K562 (cell line): Measurements from ENCODE around the gene GRIK3. TPM values are rescaled to one million over a fixed set of nuclear protein-coding genes. Genes with fewer than 3 reads are reported as not detected.

Experiments used
- ATAC-seq: fragments of 200-7000 bp; cut with Tn5 transposase; 3 replicates; pipeline ENCODE4 v1.9.1; 2020; ENCODE audit warnings: moderate library complexity
- BruUV-seq: library from RNA; stranded (reverse); fragments of 400-500 nt; replicated peaks from 2 replicates; lab custom pipeline; 2021; lab: Mats Ljungman, UMichigan
- CTCF ChIA-PET: fragments of 300-600 bp; formaldehyde crosslinking; extraction: SDS; loops from one replicate; lab custom pipeline; 2021; ENCODE audit warnings: low intra/inter-chr PET ratio; lab: Yijun Ruan, JAX
- POLR2A ChIA-PET: fragments of 300-600, 350-650 bp; sonication (Branson Sonifier 250); formaldehyde crosslinking; extraction: SDS; loops from one replicate; lab custom pipeline; 2021; ENCODE audit warnings: antibody characterized with exemption, inconsistent platforms; lab: Yijun Ruan, JAX
- DNase-seq, 4 experiments: peaks; one replicate each; pipeline versions ENCODE4 v3.0.0 to v3.0.0-alpha.2; 2011 to 2018; ENCODE audit warnings: low spot score in 3 of 4, mixed read lengths in 3 of 4; ENCODE audit errors: extremely low read depth in 1 of 4
- FAIRE-seq: peaks from 2 replicates; lab custom pipeline; 2011; peaks lifted over from hg19 to GRCh38; lab: Jason Lieb, UNC
- H2AFZ ChIP-seq: 2 replicates; pipeline ENCODE4 v1.6.0; 2011; ENCODE audit warnings: low read depth, low read length, control low read depth, inconsistent platforms
- H3K27ac ChIP-seq: fragments of 200-600 bp; 3 replicates; pipeline ENCODE4 v1.8.0; 2011; ENCODE audit warnings: low read depth, mild to moderate bottlenecking, control low read depth, inconsistent platforms, low read length, moderate library complexity, mixed read lengths; ENCODE audit errors: extremely low read depth
- H3K27me3 ChIP-seq, 2 experiments: fragments of 300-600 bp in 1 of 2; 2 replicates in 1 of 2; 3 replicates in 1 of 2; pipeline versions ENCODE4 v1.6.0 to v1.8.0; 2011; ENCODE audit warnings: inconsistent platforms in 2 of 2, low read length in 2 of 2, mild to moderate bottlenecking in 1 of 2, mixed read lengths in 1 of 2, moderate library complexity in 1 of 2; ENCODE audit not compliant: control insufficient read depth in 2 of 2, insufficient read depth in 2 of 2
- H3K36me3 ChIP-seq: fragments of 300-600 bp; 3 replicates; pipeline ENCODE4 v1.8.0; 2011; ENCODE audit warnings: mild to moderate bottlenecking, low read length, inconsistent platforms; ENCODE audit not compliant: control insufficient read depth, insufficient read depth
- H3K4me1 ChIP-seq, 2 experiments: fragments of 200-600 bp in 1 of 2; replicated peaks in 1 of 2; 2 replicates in 1 of 2; 3 replicates in 1 of 2; pipeline versions ENCODE4 v1.5.1 to v1.8.0; 2011; ENCODE audit warnings: inconsistent platforms in 2 of 2, low read length in 2 of 2, mild to moderate bottlenecking in 1 of 2, mixed read lengths in 1 of 2, moderate library complexity in 1 of 2; ENCODE audit not compliant: control insufficient read depth in 2 of 2, insufficient read depth in 2 of 2
- H3K4me2 ChIP-seq: 2 replicates; pipeline ENCODE4 v1.6.1; 2011; ENCODE audit warnings: low read length, control low read depth, inconsistent platforms, mixed read lengths; ENCODE audit not compliant: insufficient read depth
- H3K4me3 ChIP-seq: fragments of 200-600 bp; sonication (generic), shearing (Covaris generic); 2 replicates; pipeline ENCODE4 v1.5.1; 2016; ENCODE audit warnings: control low read depth, inconsistent platforms
- H3K79me2 ChIP-seq: fragments of 200-600 bp; 3 replicates; pipeline ENCODE4 v1.8.0; 2011; ENCODE audit warnings: low read length, inconsistent platforms; ENCODE audit not compliant: control insufficient read depth, insufficient read depth
- H3K9ac ChIP-seq, 2 experiments: 2 replicates each; pipeline versions ENCODE4 v1.6.0 to v1.6.1; 2011; ENCODE audit warnings: low read depth in 2 of 2, low read length in 2 of 2, control low read depth in 1 of 2, inconsistent platforms in 1 of 2, mild to moderate bottlenecking in 1 of 2, mixed read lengths in 1 of 2; ENCODE audit not compliant: insufficient read depth in 1 of 2
- H3K9me1 ChIP-seq: one replicate; pipeline ENCODE4 v1.6.0; 2011; ENCODE audit warnings: inconsistent platforms, mild to moderate bottlenecking, low read length, moderate library complexity; ENCODE audit not compliant: control insufficient read depth, insufficient read depth
- H3K9me3 ChIP-seq: replicated peaks from 2 replicates; pipeline ENCODE4 v1.5.1; 2011; ENCODE audit warnings: low read depth, low read length, inconsistent platforms; ENCODE audit not compliant: control insufficient read depth, insufficient read depth
- H4K20me1 ChIP-seq: replicated peaks from 2 replicates; pipeline ENCODE4 v1.6.1; 2011; ENCODE audit warnings: low read length, inconsistent platforms, mixed read lengths; ENCODE audit not compliant: control insufficient read depth, insufficient read depth
- CBX1 ChIP-seq: sonication (generic); IDR thresholded peaks from 2 replicates; pipeline ENCODE4 v1.6.1; 2016; ENCODE audit warnings: antibody characterized with exemption, low read depth, mild to moderate bottlenecking
- FOXA3 ChIP-seq, 2 experiments: fragments of 450-650 bp in 1 of 2; sonication (generic) in 1 of 2; formaldehyde crosslinking; IDR thresholded peaks in 1 of 2; conservative IDR thresholded peaks in 1 of 2; 2 replicates each; pipeline versions ENCODE4 v1.4.0 to v1.8.0; 2020 to 2022; ENCODE audit warnings: mild to moderate bottlenecking in 2 of 2, missing genetic modification reagents in 1 of 2
- POLR2G ChIP-seq: fragments of 200-400 bp; formaldehyde crosslinking; IDR thresholded peaks from 2 replicates; pipeline ENCODE4 v1.6.1; 2017; ENCODE audit warnings: low read depth, mild to moderate bottlenecking, antibody characterized with exemption, low read length, moderate library complexity
- PTTG1 ChIP-seq: fragments of 450-650 bp; IDR thresholded peaks from 2 replicates; pipeline ENCODE4 v1.6.1; 2016; ENCODE audit warnings: low read depth, mild to moderate bottlenecking, missing genetic modification characterization, missing compliant biosample characterization
- WGBS: fragments of 100-300 bp; shearing (Covaris generic); methylation state at CpG from one replicate; pipeline ENCODE4 v1.1.6; 2016; ENCODE audit warnings: low coverage, mixed read lengths; ENCODE audit not compliant: insufficient coverage; ENCODE audit errors: missing lambda C conversion rate; 5-methylcytosine and 5-hydroxymethylcytosine counted together
- in situ Hi-C: fragments of 300-500 bp; cut with MboI; formaldehyde crosslinking; loops from 4 replicates; pipeline ENCODE4 v1.15.0; 2018; ENCODE audit warnings: inconsistent platforms, mixed read lengths
- intact Hi-C: fragments of 100-400 bp; cut with micrococcal nuclease; formaldehyde crosslinking; loops from 2 replicates; pipeline ENCODE4 v1.14.2; 2022
- polyA plus RNA-seq, 8 experiments: library from polyadenylated mRNA; depleted of rRNA in 4 of 8; stranded (reverse) in 5 of 8; unstranded in 3 of 8; fragments of >200 nt; fragmentation: Nextera tagmentation in 2 of 8; fragmentation: Illumina TruSeq in 1 of 8; extraction: Ambion mirVana in 2 of 8; extraction: Trizol in 1 of 8; gene quantifications; 2 replicates each; pipeline versions ENCODE4 v1.2.1 to v1.2.3, GENCODE V29; 2011 to 2014; ENCODE audit warnings: inconsistent platforms in 1 of 8, missing spikeins in 1 of 8
- total RNA-seq, 7 experiments: library from RNA; depleted of rRNA in 6 of 7; stranded (reverse); fragments of >200 nt in 6 of 7; fragmentation: Illumina TruSeq in 2 of 7; extraction: Trizol in 2 of 7; gene quantifications; 2 replicates each; pipeline versions ENCODE4 v1.2.1 to v1.2.3, GENCODE V29; 2011 to 2021; ENCODE audit warnings: low replicate concordance in 1 of 7

The GRIK3 gene
- total and polyA plus RNA-seq, 9 of the 15 experiments (the other 6 are each of a cell fraction or from before 2014, with no cell fraction given) = not detected

- in situ Hi-C loops = no loop called here
- ATAC-seq (no peak), DNase-seq (no peak), FAIRE-seq (no peak)
- H2AFZ ChIP-seq = no peak overlapping the region
- 0% methylated on average over 4 of the region's 4 CpGs for WGBS
- no peaks in the 10 kb centered on the region for H3K9me1 ChIP-seq
- 0 out of 2 replicates have a peak, but pooled peaks cover 12% of the 10 kb centered on the region for H4K20me1 ChIP-seq
- ChIA-PET POLR2A (interaction anchor here (0.7 kb wide), 1 partner anchor 13 kb away, joined by 3 read pairs; no protein-coding TSS in a partner anchor), CTCF (no interaction called here)
- no TSS peak for BruUV-seq
- no peaks in the 10 kb centered on the region for H3K9me3 ChIP-seq
- H3K9ac ChIP-seq = peak overlapping the region in 1 of 2 experiments; percentile 13; a peak in 1 of 4 replicates
- H3K4me3 ChIP-seq = no peak overlapping the region
- no peaks in the 10 kb centered on the region for H3K36me3 ChIP-seq
- no peak overlapping the region for H3K4me2 ChIP-seq
- no peaks in the 10 kb centered on the region for H3K79me2 ChIP-seq
- intact Hi-C loops = no loop called here
- H3K27ac ChIP-seq = no peak overlapping the region
- peaks cover 0 to 3% of the 10 kb centered on the region in 2 experiments; a peak in 1 of 5 replicates for H3K4me1 ChIP-seq
- peaks cover 8 to 44% of the 10 kb centered on the region in 2 experiments; a peak in 3 of 5 replicates for H3K27me3 ChIP-seq
- 0 out of 4 replicates have a peak, but pooled peaks of 1 of the 2 experiments have one; percentile 18 for TF ChIP-seq FOXA3 (CRISPR knock-in tag; conservative IDR thresholded peaks at IDR 0.05 in 1 of 2, IDR thresholded peaks at IDR 0.05 in 1 of 2)
- no peak for TF ChIP-seq POLR2G
Observed at GRCh38 chr1:36766481-36766880, 267.8 kb downstream of the GRIK3 start.

GRCh38 chr1:36765785-36766300 lies 268.5 kb downstream of the GRIK3 start:
- FAIRE-seq = no peak
- no TSS peak for BruUV-seq
- CTCF ChIA-PET = no interaction called here
- no peak overlapping the region for H2AFZ ChIP-seq
- H4K20me1 ChIP-seq = 0 out of 2 replicates have a peak, but pooled peaks cover 12% of the 10 kb centered on the region
- H3K9ac ChIP-seq = no peak overlapping the region; a peak in 1 of 4 replicates
- in situ Hi-C loops (no loop called here), intact Hi-C loops (no loop called here)
- peaks cover 0 to 3% of the 10 kb centered on the region in 2 experiments; a peak in 1 of 5 replicates for H3K4me1 ChIP-seq
- no peak overlapping the region for H3K27ac ChIP-seq
- DNase-seq = no peak
- no peak overlapping the region for H3K4me3 ChIP-seq
- POLR2A ChIA-PET = interaction anchor here (0.6 kb wide), 2 partner anchors 19 to 214 kb away, joined by 3 to 4 read pairs; no protein-coding TSS in a partner anchor
- no peaks in the 10 kb centered on the region for H3K9me3 ChIP-seq
- H3K79me2 ChIP-seq = no peaks in the 10 kb centered on the region
- peaks cover 8 to 44% of the 10 kb centered on the region in 2 experiments; a peak in 3 of 5 replicates for H3K27me3 ChIP-seq
- no peak overlapping the region for H3K4me2 ChIP-seq
- no peaks in the 10 kb centered on the region for H3K36me3 ChIP-seq
- 0% methylated on average over 5 of the region's 5 CpGs for WGBS
- no peaks in the 10 kb centered on the region for H3K9me1 ChIP-seq
- ATAC-seq = no peak
- TF ChIP-seq PTTG1 (tag) (no peak), CBX1 (no peak)
